ENCODE data around the gene SYT2.

GRCh38 chr1:202576816-202577215, 133.4 kb downstream of the SYT2 start:
- TF ChIP-seq CTCF (IDR thresholded peaks at IDR 0.05) (no peak), POLR2A (IDR thresholded peaks at IDR 0.05) (no peak)

All from Peyer's patch (tissue), 4 donors.